GM12878 (cell line): ENCODE results near the gene FGFR2. TPM values are rescaled to one million over a fixed set of nuclear protein-coding genes. Genes with fewer than 3 reads are reported as not detected.

Source experiments
- ATAC-seq: fragments of 200-7000 bp; cut with Tn5 transposase; 3 replicates; pipeline ENCODE4 v1.9.1; 2020; ENCODE audit warnings: mild to moderate bottlenecking, moderate library complexity
- BruUV-seq: library from RNA; stranded (reverse); fragments of 400-500 nt; replicated peaks from 2 replicates; lab custom pipeline; 2021; lab: Mats Ljungman, UMichigan
- CTCF ChIA-PET: fragments of 300-600 bp; sonication (Branson Sonifier 250); formaldehyde crosslinking; extraction: SDS; loops from one replicate; lab custom pipeline; 2021; ENCODE audit warnings: inconsistent platforms; lab: Yijun Ruan, JAX
- POLR2A ChIA-PET: fragments of 350-600 bp; formaldehyde crosslinking; extraction: SDS; loops from one replicate; lab custom pipeline; 2021; ENCODE audit warnings: inconsistent platforms; lab: Charles Lee
- RAD21 ChIA-PET: fragments of 300-600 bp; sonication (Branson Sonifier 250); formaldehyde crosslinking; loops from one replicate; lab custom pipeline; 2023; ENCODE audit warnings: antibody characterized with exemption; ENCODE audit not compliant: unreplicated experiment; lab: Charles Lee
- SMC1A ChIA-PET: fragments of 300-600 bp; sonication (Branson Sonifier 250); formaldehyde crosslinking; loops from one replicate; lab custom pipeline; 2023; ENCODE audit not compliant: unreplicated experiment, uncharacterized antibody; lab: Charles Lee
- DNase-seq: peaks from one replicate; pipeline ENCODE4 v3.0.0-alpha.2; 2011; ENCODE audit warnings: low read depth, low spot score
- FAIRE-seq: peaks from 3 replicates; lab custom pipeline; 2011; peaks lifted over from hg19 to GRCh38; lab: Jason Lieb, UNC
- H2AFZ ChIP-seq: 2 replicates; pipeline ENCODE4 v1.6.0; 2011; ENCODE audit warnings: low read depth, low read length, control low read depth; ENCODE audit not compliant: control insufficient read depth
- H3K27ac ChIP-seq: 2 replicates; pipeline ENCODE4 v1.5.1; 2011; ENCODE audit warnings: control low read depth; ENCODE audit not compliant: control insufficient read depth, insufficient read depth
- H3K27me3 ChIP-seq, 2 experiments: replicated peaks in 1 of 2; 2 replicates each; pipeline versions ENCODE4 v1.6.0 to v1.6.1; 2011; ENCODE audit warnings: low read length in 1 of 2; ENCODE audit not compliant: control insufficient read depth in 2 of 2, insufficient read depth in 2 of 2
- H3K36me3 ChIP-seq, 2 experiments: 2 replicates each; pipeline ENCODE4 v1.5.1; 2011; ENCODE audit warnings: low read length in 1 of 2; ENCODE audit not compliant: control insufficient read depth in 2 of 2, insufficient read depth in 2 of 2
- H3K4me1 ChIP-seq: 2 replicates; pipeline ENCODE4 v1.6.1; 2011; ENCODE audit warnings: mild to moderate bottlenecking, low read length, moderate library complexity, mixed read lengths; ENCODE audit not compliant: control insufficient read depth, insufficient read depth
- H3K4me2 ChIP-seq: 2 replicates; pipeline ENCODE4 v1.6.0; 2011; ENCODE audit warnings: control low read depth; ENCODE audit not compliant: control insufficient read depth, insufficient read depth
- H3K4me3 ChIP-seq: fragments of 200-600 bp; sonication (generic); 2 replicates; pipeline ENCODE4 v1.5.1; 2016
- H3K79me2 ChIP-seq: 2 replicates; pipeline ENCODE4 v1.6.0; 2011; ENCODE audit warnings: low read length; ENCODE audit not compliant: control insufficient read depth, insufficient read depth
- H3K9ac ChIP-seq: 2 replicates; pipeline ENCODE4 v1.8.0; 2011; ENCODE audit warnings: low read length, control low read depth, mixed read lengths; ENCODE audit not compliant: control insufficient read depth, insufficient read depth
- H3K9me3 ChIP-seq: replicated peaks from 3 replicates; pipeline ENCODE4 v1.5.1; 2011; ENCODE audit warnings: mild to moderate bottlenecking, low read length; ENCODE audit not compliant: control insufficient read depth, insufficient read depth
- H4K20me1 ChIP-seq: 2 replicates; pipeline ENCODE4 v1.6.0; 2011; ENCODE audit not compliant: control insufficient read depth, insufficient read depth
- CREB1 ChIP-seq: IDR thresholded peaks from 2 replicates; pipeline ENCODE4 v1.6.1; 2012; ENCODE audit warnings: low read depth, mild to moderate bottlenecking, inconsistent platforms
- DPF2 ChIP-seq: fragments of 450-650 bp; IDR thresholded peaks from 2 replicates; pipeline ENCODE4 v1.6.1; 2017; ENCODE audit warnings: mild to moderate bottlenecking
- NR2C2 ChIP-seq: IDR thresholded peaks from 2 replicates; pipeline ENCODE4 v1.6.1; 2011; ENCODE audit warnings: borderline replicate concordance, low read depth; ENCODE audit not compliant: control insufficient read depth, insufficient read length
- PBX3 ChIP-seq: IDR thresholded peaks from 2 replicates; pipeline ENCODE4 v1.6.1; 2011; ENCODE audit warnings: mild to moderate bottlenecking, low read depth, low read length, moderate library complexity; ENCODE audit not compliant: insufficient replicate concordance
- POLR2A ChIP-seq: IDR thresholded peaks from 2 replicates; pipeline ENCODE4 v1.6.1; 2011; ENCODE audit warnings: low read depth, mild to moderate bottlenecking, low read length
- RAD21 ChIP-seq: IDR thresholded peaks from 2 replicates; pipeline ENCODE4 v1.6.1; 2011; ENCODE audit warnings: mild to moderate bottlenecking, low read depth, low read length, moderate library complexity; ENCODE audit not compliant: insufficient read depth
- SUPT20H ChIP-seq: IDR thresholded peaks from 2 replicates; pipeline ENCODE4 v1.6.1; 2011; ENCODE audit warnings: low read depth, mild to moderate bottlenecking, low read length, moderate library complexity, borderline replicate concordance; ENCODE audit not compliant: control insufficient read depth
- TAF1 ChIP-seq: IDR thresholded peaks from 2 replicates; pipeline ENCODE4 v1.6.1; 2011; ENCODE audit warnings: mild to moderate bottlenecking, low read depth, low read length, borderline replicate concordance
- TARDBP ChIP-seq: IDR thresholded peaks from 2 replicates; pipeline ENCODE4 v1.6.1; 2016; ENCODE audit warnings: borderline replicate concordance
- TCF7 ChIP-seq: IDR thresholded peaks from 2 replicates; pipeline ENCODE4 v1.6.1; 2014; ENCODE audit warnings: antibody characterized with exemption, borderline replicate concordance
- ZBTB4 ChIP-seq: fragments of 450-650 bp; formaldehyde crosslinking; IDR thresholded peaks from 2 replicates; pipeline ENCODE4 v1.4.0; 2022; ENCODE audit warnings: mild to moderate bottlenecking, moderate library complexity
- ZNF274 ChIP-seq: IDR thresholded peaks from one replicate; pipeline ENCODE4 v1.8.0; 2011; ENCODE audit not compliant: insufficient read length, insufficient read depth
- ZNF592 ChIP-seq: fragments of 450-650 bp; IDR thresholded peaks from 2 replicates; pipeline ENCODE4 v1.6.1; 2017; ENCODE audit warnings: mild to moderate bottlenecking, moderate library complexity
- WGBS: methylation state at CpG from one replicate; pipeline ENCODE4 v1.1.6; 2016; ENCODE audit warnings: low lambda C conversion rate; ENCODE audit not compliant: insufficient replicate concordance, insufficient coverage; ENCODE audit errors: missing lambda C conversion rate; 5-methylcytosine and 5-hydroxymethylcytosine counted together
- in situ Hi-C: fragments of 300-500 bp; cut with MboI; formaldehyde crosslinking; loops from 9 replicates; pipeline ENCODE4 v1.14.3; 2018; ENCODE audit warnings: mixed read lengths
- intact Hi-C: fragments of 100-400 bp; cut with micrococcal nuclease; formaldehyde crosslinking; loops from one replicate; pipeline ENCODE4 v1.14.2; 2022; ENCODE audit not compliant: unreplicated experiment
- polyA plus RNA-seq, 11 experiments: library from polyadenylated mRNA; depleted of rRNA in 4 of 11; unstranded in 6 of 11; stranded (reverse) in 5 of 11; fragments of >200 nt; fragmentation: Nextera tagmentation in 4 of 11; fragmentation: Illumina TruSeq in 1 of 11; extraction: Ambion mirVana in 4 of 11; extraction: Trizol in 1 of 11; gene quantifications; 1 replicate in 1 of 11; 2 replicates in 10 of 11; pipeline versions ENCODE4 v1.2.1 to v1.2.3, GENCODE V29; 2011 to 2016; ENCODE audit warnings: inconsistent platforms in 2 of 11, missing spikeins in 2 of 11, low read depth in 1 of 11
- total RNA-seq, 4 experiments: library from RNA; depleted of rRNA in 3 of 4; stranded (reverse); fragments of >200 nt in 3 of 4; fragmentation: Illumina TruSeq in 1 of 4; extraction: Trizol in 1 of 4; gene quantifications; 2 replicates each; pipeline versions ENCODE4 v1.2.1 to v1.2.3, GENCODE V29; 2013 to 2021

The FGFR2 gene
- total and polyA plus RNA-seq, 10 of the 15 experiments (the other 5 are each of a cell fraction or from before 2014, with no cell fraction given) = 0.04 to 0.15 TPM; not detected in 8

- TF ChIP-seq RAD21 = no peak
These were observed 15.2 kb upstream of the FGFR2 start (continued) for GRCh38 chr10:121613456-121613855.

- FAIRE-seq = no peak
- H3K4me1 ChIP-seq = no peaks in the 10 kb centered on the region
- intact Hi-C loops (no loop called here), in situ Hi-C loops (loop anchor here (5.0 kb wide), 1 partner anchor 669 kb away; no protein-coding TSS in a partner anchor)
- no peak overlapping the region for H2AFZ ChIP-seq
- H3K36me3 ChIP-seq = no peaks in the 10 kb centered on the region
- RAD21 ChIA-PET = no interaction called here
- POLR2A ChIA-PET = no interaction called here
- no peaks in the 10 kb centered on the region for H3K79me2 ChIP-seq
- H3K9me3 ChIP-seq = no peaks in the 10 kb centered on the region
- CTCF ChIA-PET = interaction anchor here (0.6 to 1.4 kb wide), 2 partner anchors 65 to 667 kb away, joined by 3 read pairs; no protein-coding TSS in a partner anchor
- no peak for TF ChIP-seq NR2C2
- TF ChIP-seq TCF7 = no peak
- no peak for TF ChIP-seq SUPT20H
- no peak for TF ChIP-seq CREB1
- no peak for TF ChIP-seq POLR2A
- TF ChIP-seq ZNF592 = no peak
- TF ChIP-seq PBX3 = no peak
- no peak for TF ChIP-seq TARDBP
- no peak for TF ChIP-seq ZBTB4 (CRISPR knock-in tag)
- TF ChIP-seq DPF2 = no peak
- no peak for TF ChIP-seq TAF1
- TF ChIP-seq ZNF274 = no peak
- SMC1A ChIA-PET = no interaction called here
- no peak overlapping the region for H3K4me3 ChIP-seq
- H4K20me1 ChIP-seq = no peaks in the 10 kb centered on the region
- no peak for DNase-seq
- ATAC-seq = no peak
- no peak overlapping the region for H3K27ac ChIP-seq
- no TSS peak for BruUV-seq
- H3K4me2 ChIP-seq = no peak overlapping the region
- no peak overlapping the region for H3K9ac ChIP-seq
- H3K27me3 ChIP-seq = no peaks in the 10 kb centered on the region
- 40% methylated on average over 12 of the region's 12 CpGs for WGBS
These were observed 13.3 kb upstream of the FGFR2 start for GRCh38 chr10:121611393-121612159.
